ENCODE measurements around the gene MAGI3. TPM values are rescaled to one million over a fixed set of nuclear protein-coding genes. Genes with fewer than 3 reads are reported as not detected.
"Not testable (repeated sequence)": the region's sequence is repeated elsewhere in the genome, so short reads cannot be mapped to it uniquely, and the experiment has no call there.

MAGI3 gene
- total and polyA plus RNA-seq, 12 donors = 3.3 to 17.6 (median 11.8) TPM

- Histone ChIP-seq H3K9me3 (replicated peaks in 1 of 3) (peaks cover 0 to 7% (median 0%) of the 10 kb centered on the region in 3 donors), H3K4me3 (no peak overlapping the region), H3K36me3 (replicated peaks in 1 of 2) (no peaks in the 10 kb centered on the region), H3K4me1 (replicated peaks in 1 of 2) (no peaks in the 10 kb centered on the region), H3K27me3 (no peaks in the 10 kb centered on the region), H3K27ac (no peak overlapping the region)
- TF ChIP-seq CTCF (IDR thresholded peaks at IDR 0.05) (no peak), POLR2A (IDR thresholded peaks at IDR 0.05) (no peak)
- 66 to 80% (median 74%) methylated on average over 2 of the region's 2 CpGs for WGBS, 4 donors
- intact Hi-C loops (cut with DNase I) = no loop called here
- DNase-seq = no peak
Observed at GRCh38 chr1:113508364-113509164, 118.2 kb downstream of the MAGI3 start.

- intact Hi-C loops (cut with DNase I); H3K36me3 ChIP-seq (replicated peaks in 1 of 2); DNase-seq; H3K4me3 ChIP-seq; H3K9me3 ChIP-seq (replicated peaks in 1 of 3); H3K27ac ChIP-seq; H3K27me3 ChIP-seq; H3K4me1 ChIP-seq (replicated peaks in 1 of 2): not testable (repeated sequence)
- 93 to 98% (median 96%) methylated on average over 4 to 6 of the region's 12 CpGs for WGBS, 4 donors
Observed at GRCh38 chr1:113509766-113510165, 119.5 kb downstream of the MAGI3 start.

- WGBS, 4 donors = 95 to 98% (median 96%) methylated on average over 2 of the region's 2 CpGs
- no peak for TF ChIP-seq POLR2A (IDR thresholded peaks at IDR 0.05)
- no peaks in the 10 kb centered on the region for H3K36me3 ChIP-seq (replicated peaks in 1 of 2)
Observed at GRCh38 chr1:113511269-113511668, 121.0 kb downstream of the MAGI3 start.

GRCh38 chr1:113515498-113515897 is 125.2 kb downstream of the MAGI3 start:
- WGBS, 4 donors = 89 to 100% (median 97%) methylated on average over 1 of the region's 1 CpG
- Histone ChIP-seq H3K27me3 (no peaks in the 10 kb centered on the region), H3K4me3 (no peak overlapping the region), H3K36me3 (replicated peaks in 1 of 2) (no peaks in the 10 kb centered on the region), H3K9me3 (replicated peaks in 1 of 3) (peaks cover 0 to 7% (median 0%) of the 10 kb centered on the region in 3 donors), H3K27ac (no peak overlapping the region), H3K4me1 (replicated peaks in 1 of 2) (no peaks in the 10 kb centered on the region)
- no peak for DNase-seq
- no peak for TF ChIP-seq POLR2A (IDR thresholded peaks at IDR 0.05)
- no peak for TF ChIP-seq CTCF (IDR thresholded peaks at IDR 0.05)
- intact Hi-C loops (cut with DNase I) = no loop called here

More at GRCh38 chr1:113511269-113511668, 121.0 kb downstream of the MAGI3 start:
- intact Hi-C loops (cut with DNase I) = no loop called here
- no peak for DNase-seq
- H3K27me3 ChIP-seq = no peaks in the 10 kb centered on the region
- H3K4me1 ChIP-seq (replicated peaks in 1 of 2) = no peaks in the 10 kb centered on the region
- H3K9me3 ChIP-seq (replicated peaks in 1 of 3) = peaks cover 0 to 7% (median 0%) of the 10 kb centered on the region in 3 donors
- no peak overlapping the region for H3K4me3 ChIP-seq
- no peak overlapping the region for H3K27ac ChIP-seq

- Histone ChIP-seq H3K9me3 (replicated peaks in 1 of 3) (no peaks in the 10 kb centered on the region), H3K36me3 (replicated peaks in 1 of 2) (no peaks in the 10 kb centered on the region), H3K4me3 (no peak overlapping the region), H3K27ac (no peak overlapping the region), H3K4me1 (replicated peaks in 1 of 2) (no peaks in the 10 kb centered on the region), H3K27me3 (no peaks in the 10 kb centered on the region)
- no peak for DNase-seq
- TF ChIP-seq CTCF (IDR thresholded peaks at IDR 0.05) (no peak), POLR2A (IDR thresholded peaks at IDR 0.05) (no peak)
- intact Hi-C loops (cut with DNase I) = no loop called here
Observed at GRCh38 chr1:113517346-113517745, 127.0 kb downstream of the MAGI3 start.

Measured in adrenal gland (tissue), 12 donors.